ENCODE data around the gene COBLL1.

Gene COBLL1

GRCh38 chr2:164705412-164706167 is 136.0 kb downstream of the COBLL1 start:
- no peak for DNase-seq

- no peak for DNase-seq
Measured at GRCh38 chr2:164703915-164704706, 137.5 kb downstream of the COBLL1 start.

- no peak for DNase-seq
Measured at GRCh38 chr2:164701565-164701964, 140.1 kb downstream of the COBLL1 start.

GRCh38 chr2:164700390-164700789 is 141.2 kb downstream of the COBLL1 start:
- DNase-seq = no peak

GRCh38 chr2:164697688-164698461 is 143.7 kb downstream of the COBLL1 start:
- no peak for DNase-seq

- no peak for DNase-seq
Measured at GRCh38 chr2:164696634-164697033, 145.0 kb downstream of the COBLL1 start.

GRCh38 chr2:164694275-164694695 is 147.3 kb downstream of the COBLL1 start:
- no peak for DNase-seq

GRCh38 chr2:164693834-164694233 is 147.8 kb downstream of the COBLL1 start:
- no peak for DNase-seq

GRCh38 chr2:164693390-164693789 is 148.2 kb downstream of the COBLL1 start:
- no peak for DNase-seq

GRCh38 chr2:164692958-164693357 is 148.7 kb downstream of the COBLL1 start:
- no peak for DNase-seq

GRCh38 chr2:164692114-164692513 is 149.5 kb downstream of the COBLL1 start:
- DNase-seq = no peak

GRCh38 chr2:164691346-164691887 is 150.2 kb downstream of the COBLL1 start:
- no peak for DNase-seq

- no peak for DNase-seq
Measured at GRCh38 chr2:164690361-164690760, 151.3 kb downstream of the COBLL1 start.

- no peak for DNase-seq
Measured at GRCh38 chr2:164688896-164689419, 152.7 kb downstream of the COBLL1 start.

GRCh38 chr2:164681009-164681408 is 160.6 kb downstream of the COBLL1 start:
- DNase-seq = no peak

- no peak for DNase-seq
Measured at GRCh38 chr2:164678631-164679149, 162.9 kb downstream of the COBLL1 start.

- no peak for DNase-seq
Measured at GRCh38 chr2:164677733-164678132, 163.9 kb downstream of the COBLL1 start.

GRCh38 chr2:164677271-164677670 is 164.4 kb downstream of the COBLL1 start:
- DNase-seq = no peak

- no peak for DNase-seq
Measured at GRCh38 chr2:164675687-164676086, 165.9 kb downstream of the COBLL1 start.

- no peak for DNase-seq
Measured at GRCh38 chr2:164675027-164675426, 166.6 kb downstream of the COBLL1 start.

- DNase-seq = no peak
Measured at GRCh38 chr2:164671664-164672396, 169.8 kb downstream of the COBLL1 start.

GRCh38 chr2:164669291-164669690 is 172.3 kb downstream of the COBLL1 start:
- no peak for DNase-seq

All from activated T-cell treated with anti-CD3 and anti-CD28 coated beads for 4 hours (primary cell).